HepG2 (cell line): ENCODE results near the gene ACAT2. TPM values are rescaled to one million over a fixed set of nuclear protein-coding genes. Genes with fewer than 3 reads are reported as not detected.

Experiments
- E2F5 ChIP-seq: sonication (generic); formaldehyde crosslinking; conservative IDR thresholded peaks from 2 replicates; pipeline ENCODE4 v1.4.0; 2020; ENCODE audit warnings: missing genetic modification reagents
- EEA1 ChIP-seq: sonication (generic); formaldehyde crosslinking; IDR thresholded peaks from 2 replicates; pipeline ENCODE4 v1.5.1; 2020; ENCODE audit warnings: mild to moderate bottlenecking, missing genetic modification reagents, borderline replicate concordance
- ELF3 ChIP-seq: IDR thresholded peaks from 2 replicates; pipeline ENCODE4 v1.6.1; 2016; ENCODE audit warnings: missing genetic modification reagents, missing compliant biosample characterization
- JUN ChIP-seq: sonication (generic); formaldehyde crosslinking; IDR thresholded peaks from 2 replicates; pipeline ENCODE4 v1.4.0; 2020; ENCODE audit warnings: mild to moderate bottlenecking, missing genetic modification reagents
- NCOA5 ChIP-seq: sonication (generic); formaldehyde crosslinking; IDR thresholded peaks from 2 replicates; pipeline ENCODE4 v1.4.0; 2020; ENCODE audit warnings: missing genetic modification reagents
- ONECUT2 ChIP-seq: sonication (generic); formaldehyde crosslinking; IDR thresholded peaks from 2 replicates; pipeline ENCODE4 v1.4.0; 2020; ENCODE audit warnings: missing genetic modification reagents
- RBM39 ChIP-seq: fragments of 200-400 bp; formaldehyde crosslinking; IDR thresholded peaks from one replicate; pipeline ENCODE4 v1.6.1; 2018; ENCODE audit warnings: antibody characterized with exemption, mild to moderate bottlenecking, low read depth, low read length; ENCODE audit not compliant: poor library complexity, severe bottlenecking
- ZBTB20 ChIP-seq: sonication (generic); formaldehyde crosslinking; IDR thresholded peaks from 2 replicates; pipeline ENCODE4 v1.8.1; 2023; ENCODE audit warnings: missing genetic modification reagents, low read depth, mild to moderate bottlenecking, borderline replicate concordance
- ZBTB8A ChIP-seq: sonication (generic); formaldehyde crosslinking; IDR thresholded peaks from 2 replicates; pipeline ENCODE4 v1.4.0; 2020; ENCODE audit warnings: mild to moderate bottlenecking, low read depth, missing genetic modification reagents, borderline replicate concordance
- ZFP1 ChIP-seq: IDR thresholded peaks from 2 replicates; pipeline ENCODE4 v1.6.1; 2016
- ZHX1 ChIP-seq: sonication (generic); formaldehyde crosslinking; IDR thresholded peaks from 2 replicates; pipeline ENCODE4 v1.8.1; 2022; ENCODE audit warnings: low read depth, mild to moderate bottlenecking, missing genetic modification reagents
- ZNF138 ChIP-seq: sonication (generic); formaldehyde crosslinking; IDR thresholded peaks from 2 replicates; pipeline ENCODE4 v1.5.0; 2020; ENCODE audit warnings: mild to moderate bottlenecking, low read depth, missing genetic modification reagents
- ZNF225 ChIP-seq: sonication (generic); formaldehyde crosslinking; IDR thresholded peaks from 2 replicates; pipeline ENCODE4 v1.4.0; 2020; ENCODE audit warnings: mild to moderate bottlenecking, missing genetic modification reagents
- ZNF296 ChIP-seq: sonication (generic); formaldehyde crosslinking; conservative IDR thresholded peaks from 2 replicates; pipeline ENCODE4 v1.5.0; 2020; ENCODE audit warnings: mild to moderate bottlenecking, missing genetic modification reagents
- ZNF337 ChIP-seq: sonication (generic); formaldehyde crosslinking; IDR thresholded peaks from 2 replicates; pipeline ENCODE4 v1.5.1; 2020; ENCODE audit warnings: missing genetic modification reagents, low read depth, mild to moderate bottlenecking, borderline replicate concordance
- ZNF431 ChIP-seq: sonication (generic); formaldehyde crosslinking; IDR thresholded peaks from 2 replicates; pipeline ENCODE4 v1.9.0; 2022; ENCODE audit warnings: missing genetic modification reagents, low read depth, mild to moderate bottlenecking, borderline replicate concordance
- ZNF484 ChIP-seq: sonication (generic); formaldehyde crosslinking; IDR thresholded peaks from 2 replicates; pipeline ENCODE4 v1.5.1; 2020; ENCODE audit warnings: mild to moderate bottlenecking, low read depth, missing genetic modification reagents, borderline replicate concordance
- ZNF543 ChIP-seq: sonication (generic); formaldehyde crosslinking; IDR thresholded peaks from 2 replicates; pipeline ENCODE4 v1.4.0; 2020; ENCODE audit warnings: mild to moderate bottlenecking, missing genetic modification reagents
- ZNF674 ChIP-seq: sonication (generic); formaldehyde crosslinking; IDR thresholded peaks from 2 replicates; pipeline ENCODE4 v1.5.0; 2020; ENCODE audit warnings: low read depth, mild to moderate bottlenecking, missing genetic modification reagents
- ZNF878 ChIP-seq: sonication (generic); formaldehyde crosslinking; IDR thresholded peaks from 2 replicates; pipeline ENCODE4 v1.8.1; 2023; ENCODE audit warnings: mild to moderate bottlenecking, missing genetic modification reagents, moderate library complexity
- polyA plus RNA-seq, 8 experiments: library from polyadenylated mRNA; depleted of rRNA in 3 of 8; stranded (reverse) in 7 of 8; unstranded in 1 of 8; fragments of >200 nt; fragmentation: Illumina TruSeq in 4 of 8; extraction: Trizol in 4 of 8; gene quantifications; 2 replicates each; pipeline versions ENCODE4 v1.2.1 to v1.2.3, GENCODE V29; 2011 to 2016; ENCODE audit warnings: low read depth in 4 of 8, missing spikeins in 1 of 8, mixed read lengths in 1 of 8; ENCODE audit not compliant: insufficient read depth in 1 of 8
- total RNA-seq, 5 experiments: library from RNA; depleted of rRNA; stranded (reverse); fragments of >200 nt; fragmentation: Illumina TruSeq; extraction: Trizol; gene quantifications; 2 replicates each; pipeline ENCODE4 v1.2.3, GENCODE V29; 2016; ENCODE audit warnings: low read depth in 1 of 5
- TF ChIP-seq, protein P1 (sequence below): sonication (generic); formaldehyde crosslinking; IDR thresholded peaks from 2 replicates; pipeline ENCODE4 v1.5.0; 2020; ENCODE audit warnings: missing genetic modification reagents, mild to moderate bottlenecking, borderline replicate concordance
- TF ChIP-seq, protein P2 (sequence below): sonication (generic); formaldehyde crosslinking; IDR thresholded peaks from 2 replicates; pipeline ENCODE4 v1.4.0; 2020; ENCODE audit warnings: missing genetic modification reagents, borderline replicate concordance

The ACAT2 gene
- total and polyA plus RNA-seq, 2 of the 13 experiments (the other 11 are each of a cell fraction or from before 2014, with no cell fraction given) = 121 to 534 TPM

GRCh38 chr6:159789377-159790148, 27.7 kb downstream of the ACAT2 start, which contains the start of gene TCP1 (continued):
- TF ChIP-seq ZHX1 (CRISPR knock-in tag) = peak; percentile 51
- TF ChIP-seq ZNF225 = peak; percentile 84; the same call in 1 of the 2 replicates
- TF ChIP-seq JUN (CRISPR knock-in tag) = no peak
- 0 out of 2 replicates have a peak, but pooled peaks have one; percentile 31 for TF ChIP-seq ONECUT2 (CRISPR knock-in tag)
- no peak; the same call in 1 of the 2 replicates for TF ChIP-seq ZNF138
- TF ChIP-seq ZNF337 (CRISPR knock-in tag) = 0 out of 2 replicates have a peak, but pooled peaks have one; percentile 90
- no peak; the same call in 1 of the 2 replicates for TF ChIP-seq ZNF878 (CRISPR knock-in tag)
- peak; percentile 78; the same call in 1 of the 2 replicates for TF ChIP-seq ELF3 (CRISPR knock-in tag)
- TF ChIP-seq ZNF431 (CRISPR knock-in tag) = peak; percentile 28; the same call in 1 of the 2 replicates
- no peak for TF ChIP-seq ZNF674 (CRISPR knock-in tag)
- TF ChIP-seq RBM39 = peak; percentile 97
- TF ChIP-seq ZBTB20 (CRISPR knock-in tag) = peak; percentile 57
- TF ChIP-seq E2F5 (CRISPR knock-in tag) = peak; percentile 80
- TF ChIP-seq, protein P1, sequence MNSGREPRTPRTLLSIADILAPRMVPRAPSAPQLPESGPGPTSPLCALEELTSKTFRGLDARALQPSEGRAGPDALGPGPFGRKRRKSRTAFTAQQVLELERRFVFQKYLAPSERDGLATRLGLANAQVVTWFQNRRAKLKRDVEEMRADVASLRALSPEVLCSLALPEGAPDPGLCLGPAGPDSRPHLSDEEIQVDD (CRISPR knock-in tag) = 0 out of 2 replicates have a peak, but pooled peaks have one; percentile 90
- peak; percentile 27; the same call in 1 of the 2 replicates for TF ChIP-seq ZFP1 (CRISPR knock-in tag)
- TF ChIP-seq ZNF484 (CRISPR knock-in tag) = no peak
- no peak for TF ChIP-seq ZNF296 (CRISPR knock-in tag)
- TF ChIP-seq NCOA5 (CRISPR knock-in tag) = no peak
- peak; percentile 82; the same call in 1 of the 2 replicates for TF ChIP-seq EEA1
- TF ChIP-seq, protein P2, sequence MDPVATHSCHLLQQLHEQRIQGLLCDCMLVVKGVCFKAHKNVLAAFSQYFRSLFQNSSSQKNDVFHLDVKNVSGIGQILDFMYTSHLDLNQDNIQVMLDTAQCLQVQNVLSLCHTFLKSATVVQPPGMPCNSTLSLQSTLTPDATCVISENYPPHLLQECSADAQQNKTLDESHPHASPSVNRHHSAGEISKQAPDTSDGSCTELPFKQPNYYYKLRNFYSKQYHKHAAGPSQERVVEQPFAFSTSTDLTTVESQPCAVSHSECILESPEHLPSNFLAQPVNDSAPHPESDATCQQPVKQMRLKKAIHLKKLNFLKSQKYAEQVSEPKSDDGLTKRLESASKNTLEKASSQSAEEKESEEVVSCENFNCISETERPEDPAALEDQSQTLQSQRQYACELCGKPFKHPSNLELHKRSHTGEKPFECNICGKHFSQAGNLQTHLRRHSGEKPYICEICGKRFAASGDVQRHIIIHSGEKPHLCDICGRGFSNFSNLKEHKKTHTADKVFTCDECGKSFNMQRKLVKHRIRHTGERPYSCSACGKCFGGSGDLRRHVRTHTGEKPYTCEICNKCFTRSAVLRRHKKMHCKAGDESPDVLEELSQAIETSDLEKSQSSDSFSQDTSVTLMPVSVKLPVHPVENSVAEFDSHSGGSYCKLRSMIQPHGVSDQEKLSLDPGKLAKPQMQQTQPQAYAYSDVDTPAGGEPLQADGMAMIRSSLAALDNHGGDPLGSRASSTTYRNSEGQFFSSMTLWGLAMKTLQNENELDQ (CRISPR knock-in tag) = 0 out of 2 replicates have a peak, but pooled peaks have one; percentile 74
- TF ChIP-seq ZBTB8A (CRISPR knock-in tag) = 0 out of 2 replicates have a peak, but pooled peaks have one; percentile 41
- TF ChIP-seq ZNF543 (CRISPR knock-in tag) = peak; percentile 88; the same call in 1 of the 2 replicates
